Ishikawa (cell line): ENCODE measurements around the gene PDE3B.

Experiments
- CREB1 ChIP-seq: IDR thresholded peaks from 2 replicates; pipeline ENCODE4 v1.6.1; 2012; ENCODE audit warnings: low read depth
- RAD21 ChIP-seq: IDR thresholded peaks from 2 replicates; pipeline ENCODE4 v1.6.1; 2012; ENCODE audit warnings: low read depth
- REST ChIP-seq: IDR thresholded peaks from 2 replicates; pipeline ENCODE4 v1.6.1; 2012; ENCODE audit warnings: low read depth, mild to moderate bottlenecking
- TEAD4 ChIP-seq: IDR thresholded peaks from 2 replicates; pipeline ENCODE4 v1.6.1; 2012

- TF ChIP-seq REST = no peak
- no peak for TF ChIP-seq CREB1
- no peak for TF ChIP-seq RAD21
- TF ChIP-seq TEAD4 = no peak
Observed at GRCh38 chr11:14655435-14655834, 11.8 kb downstream of the PDE3B start.
